GM21528 (cell line): ENCODE data around the gene CHST2.
A peak's percentile ranks its signal among the peaks of the same experiment; 100 is the strongest.
"Not testable (repeated sequence)": the region's sequence is repeated elsewhere in the genome, so short reads cannot be mapped to it uniquely, and the experiment has no call there.

ENCODE experiments used
- ATAC-seq: cut with Tn5 transposase; IDR thresholded peaks from one replicate; pipeline ENCODE4 v1.9.1; 2021; ENCODE audit warnings: mild to moderate bottlenecking, moderate library complexity; ENCODE audit not compliant: unreplicated experiment, low FRiP score

Gene CHST2

GRCh38 chr3:143119009-143119914, at the start of gene CHST2:
Gene CHST2 (plus strand): TSS chr3:143119771. CDS start chr3:143120817, 1,046 bp downstream.
- peak; percentile 73 for ATAC-seq

- no peak for ATAC-seq
These were observed 48.5 kb upstream of the CHST2 start for GRCh38 chr3:143070977-143071551.

- ATAC-seq: no peak
These were observed 47.8 kb upstream of the CHST2 start for GRCh38 chr3:143071776-143072175.

GRCh38 chr3:143072298-143073020, 47.1 kb upstream of the CHST2 start:
- not testable (repeated sequence) for ATAC-seq

GRCh38 chr3:143073541-143073940, 46.0 kb upstream of the CHST2 start:
- not testable (repeated sequence) for ATAC-seq

- ATAC-seq: not testable (repeated sequence)
These were observed 45.6 kb upstream of the CHST2 start for GRCh38 chr3:143073983-143074382.

GRCh38 chr3:143078883-143079282, 40.7 kb upstream of the CHST2 start:
- no peak for ATAC-seq

- ATAC-seq: no peak
These were observed 39.4 kb upstream of the CHST2 start for GRCh38 chr3:143080196-143080595.

GRCh38 chr3:143081365-143081764, 38.2 kb upstream of the CHST2 start:
- no peak for ATAC-seq

GRCh38 chr3:143081844-143082778, 37.5 kb upstream of the CHST2 start:
- ATAC-seq: peak; percentile 89

GRCh38 chr3:143083781-143084180, 35.8 kb upstream of the CHST2 start:
- no peak for ATAC-seq

GRCh38 chr3:143084856-143085731, 34.5 kb upstream of the CHST2 start:
- no peak for ATAC-seq

GRCh38 chr3:143088835-143089234, 30.7 kb upstream of the CHST2 start:
- no peak for ATAC-seq

- no peak for ATAC-seq
These were observed 29.6 kb upstream of the CHST2 start for GRCh38 chr3:143089965-143090364.

- ATAC-seq: no peak
These were observed 29.1 kb upstream of the CHST2 start for GRCh38 chr3:143090486-143090885.

GRCh38 chr3:143090976-143091837, 28.4 kb upstream of the CHST2 start:
- ATAC-seq: no peak

- ATAC-seq: no peak
These were observed 27.4 kb upstream of the CHST2 start for GRCh38 chr3:143092191-143092590.

GRCh38 chr3:143095813-143096212, 23.8 kb upstream of the CHST2 start:
- no peak for ATAC-seq
